OCI-LY7 (cell line): Measurements from ENCODE around the gene AMMECR1. TPM values are rescaled to one million over a fixed set of nuclear protein-coding genes. Genes with fewer than 3 reads are reported as not detected.

Experiments
- BruUV-seq: library from RNA; stranded (reverse); fragments of 400-500 nt; replicated peaks from 2 replicates; lab custom pipeline; 2021; lab: Mats Ljungman, UMichigan
- CTCF ChIA-PET: fragments of 300-600 bp; sonication (Branson Sonifier 250); formaldehyde crosslinking; loops from one replicate; lab custom pipeline; 2022; ENCODE audit warnings: antibody characterized with exemption; ENCODE audit not compliant: unreplicated experiment; lab: Charles Lee
- POLR2A ChIA-PET: fragments of 300-600 bp; sonication (Branson Sonifier 250); formaldehyde crosslinking; loops from one replicate; lab custom pipeline; 2022; ENCODE audit warnings: antibody characterized with exemption; lab: Charles Lee
- DNase-seq: peaks from one replicate; pipeline ENCODE4 v3.0.0-alpha.2; 2015; ENCODE audit warnings: low spot score
- H2AFZ ChIP-seq: fragments of 200-600 bp; sonication (generic), shearing (Covaris generic); 2 replicates; pipeline ENCODE4 v1.6.1; 2014; ENCODE audit warnings: mild to moderate bottlenecking, antibody characterized with exemption, low read length, moderate library complexity
- H3K27ac ChIP-seq: fragments of 200-600 bp; sonication (generic); 2 replicates; pipeline ENCODE4 v1.5.1; 2014; ENCODE audit warnings: mixed run types, low read depth, mild to moderate bottlenecking, moderate library complexity, low read length, inconsistent platforms; ENCODE audit not compliant: poor library complexity, severe bottlenecking
- H3K36me3 ChIP-seq: fragments of 200-600 bp; sonication (generic); 2 replicates; pipeline ENCODE4 v1.6.1; 2014; ENCODE audit warnings: mild to moderate bottlenecking, antibody characterized with exemption, low read length, moderate library complexity, mixed read lengths; ENCODE audit not compliant: insufficient read depth
- H3K4me1 ChIP-seq: fragments of 200-600 bp; sonication (generic); 2 replicates; pipeline ENCODE4 v1.5.1; 2014; ENCODE audit warnings: mild to moderate bottlenecking, low read length; ENCODE audit not compliant: insufficient read depth, poor library complexity, severe bottlenecking
- H3K4me2 ChIP-seq: fragments of 200-600 bp; sonication (generic); 2 replicates; pipeline ENCODE4 v1.6.1; 2014; ENCODE audit warnings: mild to moderate bottlenecking, low read length
- H3K4me3 ChIP-seq: fragments of 200-600 bp; sonication (generic); 2 replicates; pipeline ENCODE4 v1.5.1; 2014; ENCODE audit warnings: mild to moderate bottlenecking, low read depth, low read length; ENCODE audit not compliant: poor library complexity, severe bottlenecking
- H3K79me2 ChIP-seq: fragments of 200-600 bp; sonication (generic); 2 replicates; pipeline ENCODE4 v1.6.1; 2016; ENCODE audit warnings: low read depth, mild to moderate bottlenecking, low read length, moderate library complexity, mixed read lengths; ENCODE audit not compliant: insufficient read depth
- H3K9me2 ChIP-seq: fragments of 200-600 bp; sonication (generic); 2 replicates; pipeline ENCODE4 v1.6.1; 2016; ENCODE audit warnings: mild to moderate bottlenecking, low read length, mixed read lengths; ENCODE audit not compliant: insufficient read depth
- H3K9me3 ChIP-seq: fragments of 200-600 bp; sonication (generic); 2 replicates; pipeline ENCODE4 v1.6.1; 2014; ENCODE audit warnings: mild to moderate bottlenecking, mixed run types, low read length, mixed read lengths
- H4K20me1 ChIP-seq: fragments of 200-600 bp; sonication (generic); 2 replicates; pipeline ENCODE4 v1.6.1; 2014; ENCODE audit warnings: mild to moderate bottlenecking, antibody characterized with exemption, low read length, moderate library complexity, mixed read lengths; ENCODE audit not compliant: insufficient read depth
- EZH2phosphoT487 ChIP-seq: fragments of 200-600 bp; sonication (generic); IDR thresholded peaks from 2 replicates; pipeline ENCODE4 v1.6.1; 2018; ENCODE audit warnings: low read depth, borderline replicate concordance, mild to moderate bottlenecking, mixed run types, antibody characterized with exemption, low read length, moderate library complexity, mixed read lengths
- intact Hi-C: fragments of 100-400 bp; cut with micrococcal nuclease; formaldehyde crosslinking; loops from one replicate; pipeline ENCODE4 v1.10.0; 2022; ENCODE audit not compliant: unreplicated experiment
- total RNA-seq, 2 experiments: library from RNA; depleted of rRNA in 1 of 2; stranded (reverse); fragments of >200 nt in 1 of 2; shearing (Covaris generic) in 1 of 2; gene quantifications; 2 replicates each; pipeline ENCODE4 v1.2.3, GENCODE V29; 2014 to 2022
- TF ChIP-seq, protein P1 (sequence below): fragments of 200-600 bp; sonication (generic); conservative IDR thresholded peaks from 2 replicates; pipeline ENCODE4 v1.5.1; 2014; ENCODE audit warnings: mild to moderate bottlenecking, antibody characterized with exemption, low read length, moderate library complexity, mixed read lengths

AMMECR1 gene
- total RNA-seq, 2 experiments from 2014 or later = 19.1 to 32.3 TPM

DNA sequence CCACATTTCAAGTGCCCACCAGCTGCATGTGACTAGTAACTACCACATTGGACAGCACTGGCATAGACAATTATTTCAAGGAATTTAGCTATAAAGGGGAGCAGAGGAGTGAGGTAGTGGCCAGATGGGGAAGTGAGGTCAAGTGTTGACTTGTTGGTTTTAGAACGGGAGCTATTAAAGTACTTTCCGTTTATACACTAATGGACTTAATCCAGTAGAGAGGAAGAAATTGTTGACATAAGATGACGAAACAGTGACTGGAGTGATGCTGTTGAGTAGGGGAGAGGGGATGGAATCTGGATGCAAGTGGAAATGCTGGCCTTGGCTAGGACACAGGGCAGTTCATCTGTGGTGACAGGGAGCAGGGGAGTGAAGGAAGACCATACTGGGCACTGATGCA lies 154.4 kb downstream of the AMMECR1 start:
- H3K79me2 ChIP-seq = no peaks in the 10 kb centered on the region
- H3K4me2 ChIP-seq = no peak overlapping the region
- BruUV-seq = no TSS peak
- no peaks in the 10 kb centered on the region for H4K20me1 ChIP-seq
- no peak for DNase-seq
- ChIA-PET POLR2A (interaction anchor here (1.1 kb wide), 1 partner anchor 248 kb away, joined by 3 read pairs; no protein-coding TSS in a partner anchor), CTCF (no interaction called here)
- H3K36me3 ChIP-seq = no peaks in the 10 kb centered on the region
- no peaks in the 10 kb centered on the region for H3K9me3 ChIP-seq
- H3K27ac ChIP-seq = no peak overlapping the region
- H3K4me3 ChIP-seq = no peak overlapping the region
- peaks cover 7% of the 10 kb centered on the region for H3K4me1 ChIP-seq
- H2AFZ ChIP-seq = no peak overlapping the region
- H3K9me2 ChIP-seq = no peaks in the 10 kb centered on the region
- TF ChIP-seq EZH2phosphoT487 = no peak
- TF ChIP-seq, protein P1, sequence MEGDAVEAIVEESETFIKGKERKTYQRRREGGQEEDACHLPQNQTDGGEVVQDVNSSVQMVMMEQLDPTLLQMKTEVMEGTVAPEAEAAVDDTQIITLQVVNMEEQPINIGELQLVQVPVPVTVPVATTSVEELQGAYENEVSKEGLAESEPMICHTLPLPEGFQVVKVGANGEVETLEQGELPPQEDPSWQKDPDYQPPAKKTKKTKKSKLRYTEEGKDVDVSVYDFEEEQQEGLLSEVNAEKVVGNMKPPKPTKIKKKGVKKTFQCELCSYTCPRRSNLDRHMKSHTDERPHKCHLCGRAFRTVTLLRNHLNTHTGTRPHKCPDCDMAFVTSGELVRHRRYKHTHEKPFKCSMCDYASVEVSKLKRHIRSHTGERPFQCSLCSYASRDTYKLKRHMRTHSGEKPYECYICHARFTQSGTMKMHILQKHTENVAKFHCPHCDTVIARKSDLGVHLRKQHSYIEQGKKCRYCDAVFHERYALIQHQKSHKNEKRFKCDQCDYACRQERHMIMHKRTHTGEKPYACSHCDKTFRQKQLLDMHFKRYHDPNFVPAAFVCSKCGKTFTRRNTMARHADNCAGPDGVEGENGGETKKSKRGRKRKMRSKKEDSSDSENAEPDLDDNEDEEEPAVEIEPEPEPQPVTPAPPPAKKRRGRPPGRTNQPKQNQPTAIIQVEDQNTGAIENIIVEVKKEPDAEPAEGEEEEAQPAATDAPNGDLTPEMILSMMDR = no peak
- intact Hi-C loops = no loop called here

DNA sequence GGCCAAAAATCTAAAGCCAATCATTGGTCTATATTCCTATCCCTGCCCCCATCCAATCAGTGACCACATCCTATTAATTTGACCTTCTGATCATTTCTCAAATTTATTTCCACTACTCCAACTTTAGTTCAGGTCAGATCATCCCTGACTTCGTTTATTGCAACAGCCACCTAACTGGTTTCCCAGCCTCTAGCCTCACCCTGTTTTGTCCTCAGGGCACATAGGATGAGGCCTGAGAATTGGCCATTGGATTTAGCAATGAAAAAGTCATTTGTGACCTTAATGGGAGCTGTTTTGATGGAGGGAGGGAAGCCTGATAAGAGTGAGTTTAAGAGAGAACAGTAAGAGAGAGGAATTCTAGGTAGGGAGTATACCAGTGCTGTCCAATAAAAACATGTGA lies 155.0 kb downstream of the AMMECR1 start:
- H3K4me3 ChIP-seq = no peak overlapping the region
- H2AFZ ChIP-seq = no peak overlapping the region
- no TSS peak for BruUV-seq
- intact Hi-C loops = no loop called here
- no peaks in the 10 kb centered on the region for H3K79me2 ChIP-seq
- H3K9me2 ChIP-seq = no peaks in the 10 kb centered on the region
- no peaks in the 10 kb centered on the region for H3K36me3 ChIP-seq
- no peaks in the 10 kb centered on the region for H4K20me1 ChIP-seq
- DNase-seq = no peak
- no peak overlapping the region for H3K4me2 ChIP-seq
- peaks cover 7% of the 10 kb centered on the region for H3K4me1 ChIP-seq
- ChIA-PET POLR2A (interaction anchor here (1.1 kb wide), 1 partner anchor 248 kb away, joined by 3 read pairs; no protein-coding TSS in a partner anchor), CTCF (no interaction called here)
- H3K27ac ChIP-seq = no peak overlapping the region
- TF ChIP-seq, protein P1 = no peak
- TF ChIP-seq EZH2phosphoT487 = no peak
- no peaks in the 10 kb centered on the region for H3K9me3 ChIP-seq

DNA sequence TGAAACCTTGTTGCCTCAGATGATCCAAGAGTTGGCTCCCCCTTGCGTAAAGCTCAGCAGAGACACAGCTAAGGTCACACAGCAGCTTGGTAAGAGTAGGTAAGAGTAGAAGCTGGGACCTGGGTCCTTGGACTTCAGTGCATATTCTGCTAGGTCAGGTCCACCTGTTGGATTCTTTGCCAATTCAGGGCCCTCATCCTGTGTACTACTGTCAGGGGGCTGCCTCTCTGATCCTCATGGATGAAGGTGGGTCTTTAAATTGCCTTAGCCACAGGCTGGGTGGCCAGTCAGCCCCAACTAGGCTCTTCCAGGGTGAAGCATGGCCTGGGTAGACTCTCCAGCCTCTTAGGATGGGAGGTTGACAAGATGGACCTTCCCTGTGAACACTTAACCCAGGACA lies 155.8 kb downstream of the AMMECR1 start:
- Histone ChIP-seq H3K27ac (no peak overlapping the region), H3K4me3 (no peak overlapping the region), H3K79me2 (no peaks in the 10 kb centered on the region), H3K9me3 (no peaks in the 10 kb centered on the region), H3K36me3 (no peaks in the 10 kb centered on the region), H3K4me1 (peaks cover 7% of the 10 kb centered on the region), H4K20me1 (no peaks in the 10 kb centered on the region), H3K4me2 (no peak overlapping the region), H2AFZ (no peak overlapping the region), H3K9me2 (no peaks in the 10 kb centered on the region)
- no peak for DNase-seq
- ChIA-PET POLR2A (interaction anchor here (0.8 kb wide), 1 partner anchor 241 kb away, joined by 5 read pairs; no protein-coding TSS in a partner anchor), CTCF (interaction anchor here (1.0 kb wide), 1 partner anchor 29 kb away, joined by 3 read pairs; no protein-coding TSS in a partner anchor)
- no peak for TF ChIP-seq EZH2phosphoT487
- TF ChIP-seq, protein P1 = no peak
- intact Hi-C loops = no loop called here
- no TSS peak for BruUV-seq
